GM19099 (cell line): ENCODE results near the gene ADM.

Experiments
- POLR2A ChIP-seq: IDR thresholded peaks from 3 replicates; pipeline ENCODE4 v1.6.1; 2011; ENCODE audit warnings: low read depth; ENCODE audit not compliant: insufficient read length; ENCODE audit errors: extremely low read depth

The ADM gene

GRCh38 chr11:10304495-10305261 is at the start of gene ADM:
TSS of gene ADM (plus strand) at chr11:10305073. CDS start at chr11:10305701, 628 bp downstream.
- peak; percentile 37 for TF ChIP-seq POLR2A

GRCh38 chr11:10255388-10256125 is 49.3 kb upstream of the ADM start:
- no peak for TF ChIP-seq POLR2A

GRCh38 chr11:10257478-10257877 is 47.4 kb upstream of the ADM start:
- TF ChIP-seq POLR2A, result no peak

DNA sequence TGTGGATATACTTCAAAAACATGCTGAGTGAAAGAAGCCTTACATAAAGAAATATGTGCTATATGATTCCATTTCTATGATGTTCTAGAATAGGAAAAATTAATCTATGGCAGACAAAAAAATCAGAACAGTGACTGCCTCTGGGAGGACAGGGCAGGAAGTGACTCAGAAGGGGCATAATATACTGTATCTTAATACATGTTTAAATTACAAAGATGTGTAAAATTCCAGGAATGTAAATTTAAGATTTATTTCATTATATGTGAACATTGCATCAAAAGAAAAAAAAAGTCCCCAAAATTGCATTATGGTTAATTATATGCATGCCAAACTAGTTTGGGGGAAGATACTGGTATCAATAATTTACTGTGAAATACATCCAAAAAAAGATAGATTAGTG is 43.1 kb upstream of the ADM start:
- TF ChIP-seq POLR2A, result no peak

DNA sequence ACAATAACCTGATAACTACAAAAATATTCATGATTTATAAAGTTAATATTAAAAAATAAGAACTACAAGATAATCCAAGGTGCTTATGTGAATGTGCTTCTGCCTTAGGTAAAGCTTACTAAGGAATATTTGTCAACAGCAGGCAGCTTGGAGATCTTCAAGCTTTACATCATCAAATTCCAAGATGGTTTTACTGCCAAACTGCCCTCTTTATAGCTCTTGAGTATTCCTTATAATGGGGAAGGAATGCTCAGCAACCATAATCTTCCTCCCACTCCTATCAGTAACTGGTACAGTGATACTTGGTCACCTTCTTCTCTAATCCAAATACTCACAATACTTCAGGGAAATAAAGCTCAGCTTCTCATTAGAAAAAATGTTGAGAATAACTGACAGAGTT is 40.9 kb upstream of the ADM start:
- no peak for TF ChIP-seq POLR2A

GRCh38 chr11:10265936-10266335 is 38.9 kb upstream of the ADM start:
- TF ChIP-seq POLR2A, result no peak

- TF ChIP-seq POLR2A, result no peak
Measured at GRCh38 chr11:10267821-10268220, 37.1 kb upstream of the ADM start.

GRCh38 chr11:10268746-10269488 is 36.0 kb upstream of the ADM start:
- no peak for TF ChIP-seq POLR2A

GRCh38 chr11:10272132-10272531 is 32.7 kb upstream of the ADM start:
- TF ChIP-seq POLR2A, result no peak

- no peak for TF ChIP-seq POLR2A
Measured at GRCh38 chr11:10273738-10274137, 31.1 kb upstream of the ADM start.

DNA sequence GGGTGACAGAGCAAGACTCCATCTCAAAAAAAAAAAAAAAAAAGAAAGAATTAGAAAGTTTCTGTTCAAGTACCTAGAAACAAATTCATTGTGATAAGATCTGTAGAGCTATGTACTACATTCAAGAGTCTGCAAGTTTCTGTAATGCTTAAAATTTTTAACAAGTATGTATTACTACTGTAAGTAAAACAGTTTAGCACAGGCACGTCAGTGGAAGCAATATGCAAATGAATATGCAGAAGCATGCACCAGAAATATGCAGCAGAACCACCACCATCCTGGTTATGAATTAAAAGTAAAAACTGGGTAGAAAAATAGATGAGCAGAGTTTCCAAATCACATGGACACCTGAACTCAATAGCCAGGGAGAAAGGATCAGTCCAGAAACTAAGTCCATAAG is 30.1 kb upstream of the ADM start:
- TF ChIP-seq POLR2A, result no peak

DNA sequence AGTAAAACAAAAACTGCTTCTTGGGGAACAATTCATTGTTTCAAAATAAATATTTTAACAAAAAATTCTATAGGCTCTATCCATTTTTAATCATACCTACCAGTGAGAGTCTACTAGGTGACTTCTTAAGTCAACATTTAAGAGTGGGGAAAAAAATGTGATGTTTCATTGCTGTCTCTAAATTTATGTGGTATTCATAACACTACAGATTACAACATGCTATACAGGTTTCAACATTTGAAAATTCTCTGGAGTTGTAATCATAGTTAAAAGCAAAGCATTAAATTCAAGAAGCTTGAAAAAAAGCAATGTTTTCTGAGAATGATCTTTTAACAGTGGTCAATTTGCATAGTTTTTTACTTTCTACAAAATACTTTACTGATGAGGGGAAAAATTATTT is 29.2 kb upstream of the ADM start:
- no peak for TF ChIP-seq POLR2A

DNA sequence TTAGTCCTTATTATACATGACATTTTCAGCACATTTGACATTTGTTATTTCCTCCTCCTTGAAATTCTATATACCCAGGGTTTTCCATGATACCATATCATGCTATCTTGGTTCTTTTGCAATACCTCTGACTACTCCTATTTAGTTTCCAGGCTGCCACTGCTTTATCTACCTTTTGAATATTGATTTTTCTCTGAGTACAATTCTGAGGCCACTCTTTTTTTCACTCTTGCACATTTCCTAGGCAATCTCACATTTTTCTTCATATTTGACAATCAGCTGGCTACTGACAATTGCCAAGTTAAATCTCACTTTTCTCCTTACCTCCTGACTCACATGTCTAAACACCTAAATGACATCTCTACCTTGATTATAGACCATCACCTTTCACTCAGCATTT is 22.8 kb upstream of the ADM start:
- no peak for TF ChIP-seq POLR2A

DNA sequence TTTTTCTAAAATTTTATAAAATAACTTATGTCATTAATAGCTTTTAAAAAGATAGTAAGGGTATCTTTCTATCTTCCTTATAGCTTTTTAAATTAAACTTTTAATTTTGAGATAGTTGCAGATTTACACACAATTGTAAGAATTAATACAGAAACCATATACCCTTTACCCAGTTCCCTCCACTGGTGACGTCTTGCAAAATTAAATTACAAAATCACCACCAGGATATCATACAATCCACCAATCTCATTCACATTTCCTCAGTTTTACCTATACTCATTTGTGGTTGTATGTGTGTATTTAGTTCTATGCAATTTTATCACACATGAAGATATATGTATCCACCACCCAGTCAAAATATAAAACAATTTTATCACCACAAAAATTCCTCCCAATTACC is 20.9 kb upstream of the ADM start:
- TF ChIP-seq POLR2A, result no peak

- TF ChIP-seq POLR2A, result no peak
Measured at GRCh38 chr11:10285148-10285802, 19.6 kb upstream of the ADM start.
